Osteoblast (primary cell): Measurements from ENCODE around the gene CYP46A1. TPM values are rescaled to one million over a fixed set of nuclear protein-coding genes. Genes with fewer than 3 reads are reported as not detected.
"Not testable (repeated sequence)": the region's sequence is repeated elsewhere in the genome, so short reads cannot be mapped to it uniquely, and the experiment has no call there.

Source experiments
- DNase-seq: peaks from one replicate; pipeline ENCODE4 v3.0.0; 2011; ENCODE audit warnings: low spot score, mixed read lengths; ENCODE audit not compliant: insufficient read length; ENCODE audit errors: missing footprints
- H2AFZ ChIP-seq: 2 replicates; pipeline ENCODE4 v1.6.0; 2011; ENCODE audit warnings: mild to moderate bottlenecking, low read length
- H3K27ac ChIP-seq: 2 replicates; pipeline ENCODE4 v1.5.1; 2011; ENCODE audit warnings: mild to moderate bottlenecking, low read depth, low read length, moderate library complexity
- H3K27me3 ChIP-seq: 2 replicates; pipeline ENCODE4 v1.6.0; 2012; ENCODE audit warnings: mild to moderate bottlenecking, control low read depth, inconsistent platforms, low read length, moderate library complexity; ENCODE audit not compliant: insufficient read depth
- H3K36me3 ChIP-seq: 2 replicates; pipeline ENCODE4 v1.5.1; 2011; ENCODE audit warnings: mild to moderate bottlenecking, low read length, control low read depth, moderate library complexity; ENCODE audit not compliant: insufficient read depth
- H3K4me1 ChIP-seq: 2 replicates; pipeline ENCODE4 v1.5.1; 2011; ENCODE audit warnings: mild to moderate bottlenecking, low read length, control low read depth, moderate library complexity; ENCODE audit not compliant: insufficient read depth
- H3K4me2 ChIP-seq: 2 replicates; pipeline ENCODE4 v1.6.0; 2011; ENCODE audit warnings: mild to moderate bottlenecking, low read length; ENCODE audit not compliant: insufficient read depth
- H3K4me3 ChIP-seq: fragments of 200-600 bp; sonication (generic); 3 replicates; pipeline ENCODE4 v1.5.1; 2012; ENCODE audit warnings: mild to moderate bottlenecking, low read length, inconsistent platforms; ENCODE audit not compliant: insufficient read depth
- H3K79me2 ChIP-seq: 2 replicates; pipeline ENCODE4 v1.6.0; 2012; ENCODE audit warnings: mild to moderate bottlenecking, low read length, control low read depth, inconsistent platforms; ENCODE audit not compliant: insufficient read depth
- H3K9me3 ChIP-seq: 2 replicates; pipeline ENCODE4 v1.5.1; 2011; ENCODE audit warnings: low read depth, low read length, control low read depth
- H4K20me1 ChIP-seq: 2 replicates; pipeline ENCODE4 v1.6.0; 2012; ENCODE audit warnings: mild to moderate bottlenecking, low read length, control low read depth; ENCODE audit not compliant: insufficient read depth
- CTCF ChIP-seq: IDR thresholded peaks from 2 replicates; pipeline ENCODE4 v1.5.1; 2011; ENCODE audit warnings: mild to moderate bottlenecking, low read depth, low read length, moderate library complexity; ENCODE audit errors: extremely low read depth
- total RNA-seq: library from RNA; depleted of rRNA; stranded (reverse); fragments of >200 nt; gene quantifications from 2 replicates; pipeline ENCODE4 v1.2.3, GENCODE V29; 2012

Gene CYP46A1
- total RNA-seq, 1 donor = 0.36 TPM

- no peak overlapping the region for H3K4me2 ChIP-seq
- TF ChIP-seq CTCF = no peak
- peaks cover 10% of the 10 kb centered on the region for H3K36me3 ChIP-seq
- H3K27ac ChIP-seq = no peak overlapping the region
- no peak overlapping the region for H2AFZ ChIP-seq
- H3K79me2 ChIP-seq = no peaks in the 10 kb centered on the region
- H3K4me3 ChIP-seq = no peak overlapping the region
- DNase-seq = peak; percentile 73
- H3K4me1 ChIP-seq = peaks cover 6% of the 10 kb centered on the region
- H3K9me3 ChIP-seq = no peaks in the 10 kb centered on the region
- H4K20me1 ChIP-seq = peaks cover 6% of the 10 kb centered on the region
- no peaks in the 10 kb centered on the region for H3K27me3 ChIP-seq
These were observed 23.3 kb upstream of the CYP46A1 start for GRCh38 chr14:99660794-99661193.

- not testable (repeated sequence) for H4K20me1 ChIP-seq, H3K4me3 ChIP-seq, DNase-seq, H3K36me3 ChIP-seq, H3K9me3 ChIP-seq, H3K27me3 ChIP-seq, H2AFZ ChIP-seq, H3K4me1 ChIP-seq, H3K4me2 ChIP-seq, H3K27ac ChIP-seq, H3K79me2 ChIP-seq
These were observed 22.9 kb upstream of the CYP46A1 start for GRCh38 chr14:99661206-99661605.

GRCh38 chr14:99662846-99663245 lies 21.3 kb upstream of the CYP46A1 start:
- Histone ChIP-seq H3K27ac (no peak overlapping the region), H3K4me3 (no peak overlapping the region), H3K79me2 (no peaks in the 10 kb centered on the region), H3K4me1 (peaks cover 4% of the 10 kb centered on the region), H3K9me3 (no peaks in the 10 kb centered on the region), H3K27me3 (no peaks in the 10 kb centered on the region), H3K36me3 (peaks cover 13% of the 10 kb centered on the region), H3K4me2 (no peak overlapping the region), H2AFZ (no peak overlapping the region), H4K20me1 (no peaks in the 10 kb centered on the region)
- peak; percentile 59 for DNase-seq
- no peak for TF ChIP-seq CTCF

- no peak overlapping the region for H3K4me3 ChIP-seq
- no peaks in the 10 kb centered on the region for H3K79me2 ChIP-seq
- no peak overlapping the region for H3K4me2 ChIP-seq
- no peak overlapping the region for H3K27ac ChIP-seq
- H3K4me1 ChIP-seq = peaks cover 4% of the 10 kb centered on the region
- H3K27me3 ChIP-seq = no peaks in the 10 kb centered on the region
- peak; percentile 41 for DNase-seq
- H2AFZ ChIP-seq = no peak overlapping the region
- H3K9me3 ChIP-seq = no peaks in the 10 kb centered on the region
- no peak for TF ChIP-seq CTCF
- peaks cover 13% of the 10 kb centered on the region for H3K36me3 ChIP-seq
- H4K20me1 ChIP-seq = no peaks in the 10 kb centered on the region
These were observed 20.6 kb upstream of the CYP46A1 start for GRCh38 chr14:99663386-99664057.
